GM23338 (cell line): Measurements from ENCODE around the gene ADAMTS15. TPM values are rescaled to one million over a fixed set of nuclear protein-coding genes. Genes with fewer than 3 reads are reported as not detected.

Source experiments
- ATAC-seq: fragments of 200-7000 bp; cut with Tn5 transposase; 3 replicates; pipeline ENCODE4 v1.9.1; 2020
- DNase-seq: peaks from one replicate; pipeline ENCODE4 v3.0.0-alpha.2; 2015; ENCODE audit warnings: low spot score
- H2AFZ ChIP-seq: fragments of 200-600 bp; sonication (generic); 2 replicates; pipeline ENCODE4 v1.8.0; 2016; ENCODE audit warnings: antibody characterized with exemption, mild to moderate bottlenecking, moderate library complexity
- H3F3A ChIP-seq: fragments of 200-600 bp; sonication (generic); replicated peaks from 2 replicates; pipeline ENCODE4 v1.8.0; 2017; ENCODE audit warnings: antibody characterized with exemption, mixed run types, low read depth
- H3K27ac ChIP-seq: fragments of 200-600 bp; sonication (generic); 2 replicates; pipeline ENCODE4 v1.6.1; 2016; ENCODE audit warnings: low read depth
- H3K27me3 ChIP-seq: fragments of 200-600 bp; sonication (generic); 2 replicates; pipeline ENCODE4 v1.8.0; 2016; ENCODE audit warnings: mild to moderate bottlenecking, mixed run types, moderate library complexity; ENCODE audit not compliant: insufficient read depth
- H3K36me3 ChIP-seq: fragments of 200-600 bp; sonication (generic); 2 replicates; pipeline ENCODE4 v1.8.0; 2016; ENCODE audit warnings: mild to moderate bottlenecking; ENCODE audit not compliant: insufficient read depth
- H3K4me1 ChIP-seq: fragments of 200-600 bp; sonication (generic); 2 replicates; pipeline ENCODE4 v1.8.0; 2016; ENCODE audit warnings: mild to moderate bottlenecking, moderate library complexity; ENCODE audit not compliant: insufficient read depth
- H3K4me2 ChIP-seq: fragments of 200-600 bp; sonication (generic); 2 replicates; pipeline ENCODE4 v1.7.1; 2017; ENCODE audit warnings: mixed run types
- H3K4me3 ChIP-seq: fragments of 200-600 bp; sonication (generic); 2 replicates; pipeline ENCODE4 v1.6.1; 2016; ENCODE audit warnings: mixed run types
- H3K79me2 ChIP-seq: fragments of 200-600 bp; sonication (generic); replicated peaks from 2 replicates; pipeline ENCODE4 v1.8.0; 2017; ENCODE audit warnings: mild to moderate bottlenecking; ENCODE audit not compliant: insufficient read depth
- H3K9me2 ChIP-seq: fragments of 200-600 bp; sonication (generic); 2 replicates; pipeline ENCODE4 v1.8.0; 2017; ENCODE audit not compliant: insufficient read depth
- H4K20me1 ChIP-seq: fragments of 200-600 bp; sonication (generic); replicated peaks from 2 replicates; pipeline ENCODE4 v1.8.0; 2017; ENCODE audit warnings: mild to moderate bottlenecking; ENCODE audit not compliant: insufficient read depth
- H3K27ac Mint-ChIP-seq: 2 replicates; pipeline ENCODE4 v1.8.0; 2020; ENCODE audit warnings: inconsistent platforms, mild to moderate bottlenecking, moderate library complexity, mixed read lengths
- H3K27me3 Mint-ChIP-seq: 3 replicates; pipeline ENCODE4 v1.8.0; 2022; ENCODE audit warnings: low read depth, mild to moderate bottlenecking, moderate library complexity, mixed read lengths, inconsistent platforms; ENCODE audit not compliant: insufficient read depth, poor library complexity
- H3K36me3 Mint-ChIP-seq: 3 replicates; pipeline ENCODE4 v1.8.0; 2021; ENCODE audit warnings: low read depth, mild to moderate bottlenecking, inconsistent platforms, moderate library complexity, mixed read lengths
- H3K4me1 Mint-ChIP-seq: 3 replicates; pipeline ENCODE4 v1.8.0; 2020; ENCODE audit warnings: mild to moderate bottlenecking, inconsistent platforms, mixed read lengths
- H3K4me3 Mint-ChIP-seq: 3 replicates; pipeline ENCODE4 v1.8.0; 2021; ENCODE audit warnings: moderate library complexity, mild to moderate bottlenecking, inconsistent platforms, mixed read lengths
- H3K9me3 Mint-ChIP-seq: 3 replicates; pipeline ENCODE4 v1.8.0; 2020; ENCODE audit warnings: moderate library complexity, mild to moderate bottlenecking, inconsistent platforms, mixed read lengths
- CREB1 ChIP-seq: fragments of 250-450 bp; sonication (Bioruptor Pico); IDR thresholded peaks from 2 replicates; pipeline ENCODE4 v1.5.0; 2020; ENCODE audit warnings: low read depth, mild to moderate bottlenecking, moderate library complexity
- EZH2 ChIP-seq: fragments of 200-600 bp; sonication (generic); IDR thresholded peaks from one replicate; pipeline ENCODE4 v1.8.0; 2017; ENCODE audit warnings: antibody characterized with exemption, mild to moderate bottlenecking, low read depth; ENCODE audit not compliant: unreplicated experiment
- EZH2phosphoT487 ChIP-seq: fragments of 200-600 bp; sonication (generic); IDR thresholded peaks from one replicate; pipeline ENCODE4 v1.8.1; 2018; ENCODE audit warnings: antibody characterized with exemption; ENCODE audit not compliant: unreplicated experiment
- JUNB ChIP-seq: IDR thresholded peaks from one replicate; pipeline ENCODE4 v1.6.1; 2016; ENCODE audit warnings: antibody characterized with exemption; ENCODE audit not compliant: unreplicated experiment
- NANOG ChIP-seq: IDR thresholded peaks from 2 replicates; pipeline ENCODE4 v1.6.1; 2016; ENCODE audit warnings: antibody characterized with exemption, borderline replicate concordance
- POLR2AphosphoS5 ChIP-seq: IDR thresholded peaks from 2 replicates; pipeline ENCODE4 v1.6.1; 2016; ENCODE audit warnings: antibody characterized with exemption, low read depth
- STAT1 ChIP-seq: IDR thresholded peaks from one replicate; pipeline ENCODE4 v1.6.1; 2016; ENCODE audit warnings: antibody characterized with exemption; ENCODE audit not compliant: unreplicated experiment
- ZNF331 ChIP-seq: fragments of 250-450 bp; sonication (Bioruptor Pico); IDR thresholded peaks from 2 replicates; pipeline ENCODE4 v1.5.0; 2020; ENCODE audit warnings: low read depth, mild to moderate bottlenecking, moderate library complexity
- polyA plus RNA-seq: library from polyadenylated mRNA; unstranded; fragments of >200 nt; fragmentation: Nextera tagmentation; extraction: Ambion mirVana; gene quantifications from 2 replicates; pipeline ENCODE4 v1.2.1, GENCODE V29; 2016
- total RNA-seq: library from RNA; depleted of rRNA; stranded (reverse); fragments of >200 nt; shearing (Covaris generic); gene quantifications from 2 replicates; pipeline ENCODE4 v1.2.3, GENCODE V29; 2014
- TF ChIP-seq, protein P1 (sequence below), 2 experiments: fragments of 200-600 bp in 1 of 2; sonication (generic) in 1 of 2; conservative IDR thresholded peaks; 2 replicates each; pipeline versions ENCODE4 v1.5.1 to v1.6.1; 2016 to 2017; ENCODE audit warnings: antibody characterized with exemption in 2 of 2, low read depth in 2 of 2, mild to moderate bottlenecking in 2 of 2, moderate library complexity in 1 of 2
- TF ChIP-seq, protein P2 (sequence below): IDR thresholded peaks from one replicate; pipeline ENCODE4 v1.6.1; 2018; ENCODE audit warnings: antibody characterized with exemption; ENCODE audit not compliant: unreplicated experiment
- TF ChIP-seq, protein P3 (sequence below): IDR thresholded peaks from 2 replicates; pipeline ENCODE4 v1.6.1; 2016; ENCODE audit warnings: antibody characterized with exemption

The ADAMTS15 gene
- total and polyA plus RNA-seq, 2 experiments from 2014 or later: 0.42 to 5.6 TPM

DNA sequence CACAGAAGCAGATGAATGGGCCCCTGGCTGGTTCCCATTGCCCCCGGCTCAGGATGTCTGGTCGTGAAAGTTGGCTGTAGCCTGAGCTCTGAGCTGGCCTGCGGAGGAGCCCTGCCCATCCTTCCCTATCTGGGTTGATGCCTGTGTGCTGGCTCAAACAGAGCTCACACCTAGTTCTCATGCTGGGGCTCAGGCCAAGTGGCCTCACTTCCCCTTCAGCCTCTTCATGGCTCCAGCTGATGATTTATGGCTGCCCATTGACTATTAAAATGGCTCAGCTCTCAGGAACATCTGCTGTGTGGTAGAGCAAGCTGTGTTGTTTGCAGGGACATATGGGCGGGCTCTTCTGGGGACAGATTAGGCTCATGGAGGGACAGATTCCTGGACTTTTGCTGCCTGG lies 64.7 kb downstream of the ADAMTS15 start (continued):
- TF ChIP-seq, protein P1, sequence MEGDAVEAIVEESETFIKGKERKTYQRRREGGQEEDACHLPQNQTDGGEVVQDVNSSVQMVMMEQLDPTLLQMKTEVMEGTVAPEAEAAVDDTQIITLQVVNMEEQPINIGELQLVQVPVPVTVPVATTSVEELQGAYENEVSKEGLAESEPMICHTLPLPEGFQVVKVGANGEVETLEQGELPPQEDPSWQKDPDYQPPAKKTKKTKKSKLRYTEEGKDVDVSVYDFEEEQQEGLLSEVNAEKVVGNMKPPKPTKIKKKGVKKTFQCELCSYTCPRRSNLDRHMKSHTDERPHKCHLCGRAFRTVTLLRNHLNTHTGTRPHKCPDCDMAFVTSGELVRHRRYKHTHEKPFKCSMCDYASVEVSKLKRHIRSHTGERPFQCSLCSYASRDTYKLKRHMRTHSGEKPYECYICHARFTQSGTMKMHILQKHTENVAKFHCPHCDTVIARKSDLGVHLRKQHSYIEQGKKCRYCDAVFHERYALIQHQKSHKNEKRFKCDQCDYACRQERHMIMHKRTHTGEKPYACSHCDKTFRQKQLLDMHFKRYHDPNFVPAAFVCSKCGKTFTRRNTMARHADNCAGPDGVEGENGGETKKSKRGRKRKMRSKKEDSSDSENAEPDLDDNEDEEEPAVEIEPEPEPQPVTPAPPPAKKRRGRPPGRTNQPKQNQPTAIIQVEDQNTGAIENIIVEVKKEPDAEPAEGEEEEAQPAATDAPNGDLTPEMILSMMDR (conservative IDR thresholded peaks at IDR 0.05; ENCODE audit: low read depth in 2 of 2): no peak
- no peak for TF ChIP-seq CREB1 (CRISPR knock-in tag)

DNA sequence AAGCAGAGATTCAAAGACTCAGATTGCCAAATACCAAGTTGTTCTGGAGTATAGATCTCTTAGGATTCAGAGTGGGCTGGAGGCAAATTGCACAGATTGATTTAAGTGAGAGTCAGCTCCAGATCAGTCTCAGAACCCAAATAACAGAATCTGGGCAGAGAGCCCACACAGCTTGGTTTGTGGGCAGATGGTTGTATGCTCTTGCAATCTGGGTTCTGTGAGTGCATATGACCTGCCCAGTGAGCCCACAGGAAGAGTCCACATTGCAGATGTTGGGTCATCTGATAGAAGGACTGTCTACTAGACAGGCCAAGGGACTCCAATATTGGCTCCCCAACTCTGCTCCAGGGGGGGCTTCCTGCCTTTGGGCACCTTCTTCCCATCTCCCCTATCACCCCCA lies 65.9 kb downstream of the ADAMTS15 start:
- Mint-ChIP-seq H3K9me3 (no peaks in the 10 kb centered on the region; the same call in 2 of the 3 replicates), H3K27me3 (no peaks in the 10 kb centered on the region), H3K4me1 (peaks cover 22% of the 10 kb centered on the region), H3K36me3 (0 out of 3 replicates have a peak, but pooled peaks cover 2% of the 10 kb centered on the region), H3K27ac (no peak overlapping the region), H3K4me3 (no peak overlapping the region)
- H3K9me2 ChIP-seq: peaks cover 19% of the 10 kb centered on the region
- DNase-seq: no peak
- H4K20me1 ChIP-seq: no peaks in the 10 kb centered on the region
- H3K79me2 ChIP-seq: no peaks in the 10 kb centered on the region
- ATAC-seq: no peak
- H2AFZ ChIP-seq: no peak overlapping the region
- no peaks in the 10 kb centered on the region for H3F3A ChIP-seq
- H3K4me3 ChIP-seq: no peak overlapping the region
- no peaks in the 10 kb centered on the region for H3K27me3 ChIP-seq
- no peak overlapping the region for H3K27ac ChIP-seq
- H3K36me3 ChIP-seq: no peaks in the 10 kb centered on the region
- peaks cover 12% of the 10 kb centered on the region for H3K4me1 ChIP-seq
- H3K4me2 ChIP-seq: no peak overlapping the region
- TF ChIP-seq NANOG: no peak
- no peak for TF ChIP-seq POLR2AphosphoS5
- TF ChIP-seq EZH2phosphoT487: no peak
- no peak for TF ChIP-seq EZH2
- no peak for TF ChIP-seq ZNF331 (CRISPR knock-in tag)
- no peak for TF ChIP-seq STAT1
- no peak for TF ChIP-seq CREB1 (CRISPR knock-in tag)
- TF ChIP-seq, protein P1 (conservative IDR thresholded peaks at IDR 0.05; ENCODE audit: low read depth in 2 of 2): no peak
- TF ChIP-seq, protein P2, sequence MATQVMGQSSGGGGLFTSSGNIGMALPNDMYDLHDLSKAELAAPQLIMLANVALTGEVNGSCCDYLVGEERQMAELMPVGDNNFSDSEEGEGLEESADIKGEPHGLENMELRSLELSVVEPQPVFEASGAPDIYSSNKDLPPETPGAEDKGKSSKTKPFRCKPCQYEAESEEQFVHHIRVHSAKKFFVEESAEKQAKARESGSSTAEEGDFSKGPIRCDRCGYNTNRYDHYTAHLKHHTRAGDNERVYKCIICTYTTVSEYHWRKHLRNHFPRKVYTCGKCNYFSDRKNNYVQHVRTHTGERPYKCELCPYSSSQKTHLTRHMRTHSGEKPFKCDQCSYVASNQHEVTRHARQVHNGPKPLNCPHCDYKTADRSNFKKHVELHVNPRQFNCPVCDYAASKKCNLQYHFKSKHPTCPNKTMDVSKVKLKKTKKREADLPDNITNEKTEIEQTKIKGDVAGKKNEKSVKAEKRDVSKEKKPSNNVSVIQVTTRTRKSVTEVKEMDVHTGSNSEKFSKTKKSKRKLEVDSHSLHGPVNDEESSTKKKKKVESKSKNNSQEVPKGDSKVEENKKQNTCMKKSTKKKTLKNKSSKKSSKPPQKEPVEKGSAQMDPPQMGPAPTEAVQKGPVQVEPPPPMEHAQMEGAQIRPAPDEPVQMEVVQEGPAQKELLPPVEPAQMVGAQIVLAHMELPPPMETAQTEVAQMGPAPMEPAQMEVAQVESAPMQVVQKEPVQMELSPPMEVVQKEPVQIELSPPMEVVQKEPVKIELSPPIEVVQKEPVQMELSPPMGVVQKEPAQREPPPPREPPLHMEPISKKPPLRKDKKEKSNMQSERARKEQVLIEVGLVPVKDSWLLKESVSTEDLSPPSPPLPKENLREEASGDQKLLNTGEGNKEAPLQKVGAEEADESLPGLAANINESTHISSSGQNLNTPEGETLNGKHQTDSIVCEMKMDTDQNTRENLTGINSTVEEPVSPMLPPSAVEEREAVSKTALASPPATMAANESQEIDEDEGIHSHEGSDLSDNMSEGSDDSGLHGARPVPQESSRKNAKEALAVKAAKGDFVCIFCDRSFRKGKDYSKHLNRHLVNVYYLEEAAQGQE: no peak
- TF ChIP-seq, protein P3, sequence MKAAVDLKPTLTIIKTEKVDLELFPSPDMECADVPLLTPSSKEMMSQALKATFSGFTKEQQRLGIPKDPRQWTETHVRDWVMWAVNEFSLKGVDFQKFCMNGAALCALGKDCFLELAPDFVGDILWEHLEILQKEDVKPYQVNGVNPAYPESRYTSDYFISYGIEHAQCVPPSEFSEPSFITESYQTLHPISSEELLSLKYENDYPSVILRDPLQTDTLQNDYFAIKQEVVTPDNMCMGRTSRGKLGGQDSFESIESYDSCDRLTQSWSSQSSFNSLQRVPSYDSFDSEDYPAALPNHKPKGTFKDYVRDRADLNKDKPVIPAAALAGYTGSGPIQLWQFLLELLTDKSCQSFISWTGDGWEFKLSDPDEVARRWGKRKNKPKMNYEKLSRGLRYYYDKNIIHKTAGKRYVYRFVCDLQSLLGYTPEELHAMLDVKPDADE: no peak
- TF ChIP-seq JUNB: no peak
